ENCODE data around the gene RNF187.
"Not testable (repeated sequence)": the region's sequence is repeated elsewhere in the genome, so short reads cannot be mapped to it uniquely, and the experiment has no call there.

The RNF187 gene

GRCh38 chr1:228460821-228461220, 26.4 kb upstream of the RNF187 start:
- no peak for DNase-seq

- no peak for DNase-seq
Measured at GRCh38 chr1:228462560-228462959, 24.6 kb upstream of the RNF187 start.

GRCh38 chr1:228463009-228463558, 24.1 kb upstream of the RNF187 start:
- DNase-seq, result no peak

GRCh38 chr1:228463559-228464455, 23.4 kb upstream of the RNF187 start:
- DNase-seq, result no peak

GRCh38 chr1:228464487-228464983, 22.6 kb upstream of the RNF187 start:
- peak; percentile 84 for DNase-seq

- DNase-seq, result no peak
Measured at GRCh38 chr1:228465141-228465540, 22.0 kb upstream of the RNF187 start.

- DNase-seq, result no peak
Measured at GRCh38 chr1:228465571-228466146, 21.5 kb upstream of the RNF187 start.

GRCh38 chr1:228468188-228468587, 19.0 kb upstream of the RNF187 start:
- DNase-seq, result not testable (repeated sequence)

GRCh38 chr1:228469413-228470162, 17.6 kb upstream of the RNF187 start:
- no peak for DNase-seq

GRCh38 chr1:228471154-228471761, 15.9 kb upstream of the RNF187 start:
- DNase-seq, result no peak

- peak; percentile 26 for DNase-seq
Measured at GRCh38 chr1:228471762-228472398, 15.3 kb upstream of the RNF187 start.

GRCh38 chr1:228472655-228473054, 14.5 kb upstream of the RNF187 start:
- no peak for DNase-seq

GRCh38 chr1:228474507-228474906, 12.7 kb upstream of the RNF187 start:
- no peak for DNase-seq

GRCh38 chr1:228475812-228476211, 11.4 kb upstream of the RNF187 start:
- DNase-seq, result no peak

GRCh38 chr1:228477263-228477662, 9.9 kb upstream of the RNF187 start:
- DNase-seq, result no peak

- no peak for DNase-seq
Measured at GRCh38 chr1:228478326-228478725, 8.9 kb upstream of the RNF187 start.

GRCh38 chr1:228478912-228479711, 8.1 kb upstream of the RNF187 start:
- DNase-seq, result no peak

- DNase-seq, result no peak
Measured at GRCh38 chr1:228483789-228484188, 3.4 kb upstream of the RNF187 start.

- DNase-seq, result peak; percentile 74
Measured at GRCh38 chr1:228486596-228487335, 416 bp upstream of the RNF187 start.

- DNase-seq, result no peak
Measured at GRCh38 chr1:228488125-228488817, 1.1 kb downstream of the RNF187 start.
